SH-SY5Y (cell line): ENCODE measurements around the gene OR6K6.

Source experiments
- GATA2 ChIP-seq: IDR thresholded peaks from 2 replicates; pipeline ENCODE4 v1.6.1; 2011; ENCODE audit warnings: mild to moderate bottlenecking, low read depth, low read length
- GATA3 ChIP-seq: IDR thresholded peaks from 2 replicates; pipeline ENCODE4 v1.6.1; 2011; ENCODE audit warnings: low read depth, mild to moderate bottlenecking, low read length, moderate library complexity

DNA sequence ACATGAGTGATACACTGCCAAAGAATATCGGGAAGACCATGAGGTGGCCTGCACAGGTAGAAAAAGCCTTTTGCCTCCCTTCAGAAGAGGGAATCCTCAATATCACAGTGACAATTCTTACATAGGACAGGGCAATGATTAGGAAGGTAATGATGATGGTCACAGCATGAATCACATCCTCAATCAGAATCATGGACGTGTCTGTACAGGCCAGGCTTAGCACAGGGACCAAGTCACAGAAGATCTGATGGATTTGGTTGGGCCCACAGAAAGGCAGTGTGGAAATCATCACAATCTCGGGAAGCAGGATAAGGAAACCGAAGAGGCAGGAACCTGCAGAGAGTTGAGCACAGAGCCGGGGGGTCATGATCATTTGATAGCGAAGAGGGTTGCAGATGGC, 37.2 kb upstream of the OR6K6 start:
- no peak for TF ChIP-seq GATA2
- TF ChIP-seq GATA3, result no peak
